Fibroblast of lung (primary cell): ENCODE data around the gene CCDC54.

Experiments used
- CTCF ChIP-seq, 2 donors: IDR thresholded peaks in 1 of 2; conservative IDR thresholded peaks in 1 of 2; 1 replicate in 1 of 2; 2 replicates in 1 of 2; pipeline ENCODE4 v1.5.1; 2011 to 2012; ENCODE audit warnings: low read length in 2 of 2, control low read depth in 1 of 2, inconsistent platforms in 1 of 2, low read depth in 1 of 2, mild to moderate bottlenecking in 1 of 2
- EZH2 ChIP-seq: IDR thresholded peaks from 2 replicates; pipeline ENCODE4 v1.5.1; 2012; ENCODE audit warnings: low read length, control low read depth, mild to moderate bottlenecking; ENCODE audit errors: missing control alignments

GRCh38 chr3:107412376-107412775 lies 35.1 kb downstream of the CCDC54 start:
- TF ChIP-seq CTCF (conservative IDR thresholded peaks at IDR 0.05 in 1 of 2, IDR thresholded peaks at IDR 0.05 in 1 of 2; ENCODE audit: low read depth in 1 of 2, low read length in 2 of 2) = no peak
- no peak for TF ChIP-seq EZH2
